ENCODE results near the gene DCC. TPM values are rescaled to one million over a fixed set of nuclear protein-coding genes. Genes with fewer than 3 reads are reported as not detected.

The DCC gene
- total RNA-seq, 1 experiment from 2014 or later = 0.72 TPM

- no peaks in the 10 kb centered on the region for H3K27me3 Mint-ChIP-seq (ENCODE audit: low read depth)
- no peaks in the 10 kb centered on the region for H3K4me1 Mint-ChIP-seq
Measured at GRCh38 chr18:53147472-53147871, 807.5 kb downstream of the DCC start.

GRCh38 chr18:53148123-53148522, 808.1 kb downstream of the DCC start:
- Mint-ChIP-seq H3K27me3 (ENCODE audit: low read depth) (no peaks in the 10 kb centered on the region), H3K9me3 (no peaks in the 10 kb centered on the region), H3K27ac (no peak overlapping the region), H3K4me3 (no peak overlapping the region), H3K4me1 (no peaks in the 10 kb centered on the region), H3K36me3 (no peaks in the 10 kb centered on the region)
- ChIA-PET POLR2A (no interaction called here), CTCF (interaction anchor here (1.4 kb wide), 1 partner anchor 244 kb away, joined by 3 read pairs; no protein-coding TSS in a partner anchor)
- TF ChIP-seq ZNF671 (CRISPR knock-in tag; IDR thresholded peaks at IDR 0.05) = no peak
- no peak for TF ChIP-seq ZMAT4 (CRISPR knock-in tag; IDR thresholded peaks at IDR 0.05)
- TF ChIP-seq SMAD4 (CRISPR knock-in tag; IDR thresholded peaks at IDR 0.05) = no peak
- no peak for TF ChIP-seq MAX (CRISPR knock-in tag; IDR thresholded peaks at IDR 0.05)
- TF ChIP-seq ZNF512 (CRISPR knock-in tag; IDR thresholded peaks at IDR 0.05; ENCODE audit: borderline replicate concordance) = no peak
- no peak for TF ChIP-seq E2F5 (CRISPR knock-in tag; IDR thresholded peaks at IDR 0.05)
- DNase-seq (ENCODE audit: low spot score) = no peak
- no peak for ATAC-seq

More at GRCh38 chr18:53147472-53147871, 807.5 kb downstream of the DCC start:
- ATAC-seq (no peak), DNase-seq (ENCODE audit: low spot score) (no peak)
- ChIA-PET CTCF (no interaction called here), POLR2A (no interaction called here)
- TF ChIP-seq, protein P1, sequence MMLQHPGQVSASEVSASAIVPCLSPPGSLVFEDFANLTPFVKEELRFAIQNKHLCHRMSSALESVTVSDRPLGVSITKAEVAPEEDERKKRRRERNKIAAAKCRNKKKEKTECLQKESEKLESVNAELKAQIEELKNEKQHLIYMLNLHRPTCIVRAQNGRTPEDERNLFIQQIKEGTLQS (CRISPR knock-in tag; conservative IDR thresholded peaks at IDR 0.05) = no peak
- Mint-ChIP-seq H3K4me3 (no peak overlapping the region), H3K9me3 (no peaks in the 10 kb centered on the region), H3K36me3 (no peaks in the 10 kb centered on the region), H3K27ac (no peak overlapping the region)

GRCh38 chr18:53152476-53152875, 812.5 kb downstream of the DCC start:
- Mint-ChIP-seq H3K9me3 (no peaks in the 10 kb centered on the region), H3K4me3 (no peak overlapping the region), H3K27ac (no peak overlapping the region), H3K4me1 (no peaks in the 10 kb centered on the region), H3K36me3 (no peaks in the 10 kb centered on the region), H3K27me3 (ENCODE audit: low read depth) (no peaks in the 10 kb centered on the region)
- DNase-seq (ENCODE audit: low spot score) (no peak), ATAC-seq (no peak; the same call in 1 of the 2 replicates)
- ChIA-PET POLR2A (no interaction called here), CTCF (no interaction called here)
- TF ChIP-seq ZNF219 (CRISPR knock-in tag; IDR thresholded peaks at IDR 0.05; ENCODE audit: borderline replicate concordance) (no peak), ZNF232 (CRISPR knock-in tag; IDR thresholded peaks at IDR 0.05) (no peak), SMAD3 (CRISPR knock-in tag; IDR thresholded peaks at IDR 0.05; ENCODE audit: borderline replicate concordance) (no peak), SOX15 (CRISPR knock-in tag; IDR thresholded peaks at IDR 0.05) (no peak), FOXP4 (CRISPR knock-in tag; IDR thresholded peaks at IDR 0.05) (no peak), NFE2L1 (CRISPR knock-in tag; IDR thresholded peaks at IDR 0.05) (no peak), MYBL2 (CRISPR knock-in tag; IDR thresholded peaks at IDR 0.05) (no peak), ZNF532 (CRISPR knock-in tag; IDR thresholded peaks at IDR 0.05; ENCODE audit: borderline replicate concordance) (no peak)
- TF ChIP-seq, protein P2, sequence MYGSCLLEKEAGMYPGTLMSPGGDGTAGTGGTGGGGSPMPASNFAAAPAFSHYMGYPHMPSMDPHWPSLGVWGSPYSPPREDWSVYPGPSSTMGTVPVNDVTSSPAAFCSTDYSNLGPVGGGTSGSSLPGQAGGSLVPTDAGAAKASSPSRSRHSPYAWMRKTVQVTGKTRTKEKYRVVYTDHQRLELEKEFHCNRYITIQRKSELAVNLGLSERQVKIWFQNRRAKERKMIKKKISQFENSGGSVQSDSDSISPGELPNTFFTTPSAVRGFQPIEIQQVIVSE (CRISPR knock-in tag; IDR thresholded peaks at IDR 0.05; ENCODE audit: borderline replicate concordance) = no peak
- TF ChIP-seq, protein P3, sequence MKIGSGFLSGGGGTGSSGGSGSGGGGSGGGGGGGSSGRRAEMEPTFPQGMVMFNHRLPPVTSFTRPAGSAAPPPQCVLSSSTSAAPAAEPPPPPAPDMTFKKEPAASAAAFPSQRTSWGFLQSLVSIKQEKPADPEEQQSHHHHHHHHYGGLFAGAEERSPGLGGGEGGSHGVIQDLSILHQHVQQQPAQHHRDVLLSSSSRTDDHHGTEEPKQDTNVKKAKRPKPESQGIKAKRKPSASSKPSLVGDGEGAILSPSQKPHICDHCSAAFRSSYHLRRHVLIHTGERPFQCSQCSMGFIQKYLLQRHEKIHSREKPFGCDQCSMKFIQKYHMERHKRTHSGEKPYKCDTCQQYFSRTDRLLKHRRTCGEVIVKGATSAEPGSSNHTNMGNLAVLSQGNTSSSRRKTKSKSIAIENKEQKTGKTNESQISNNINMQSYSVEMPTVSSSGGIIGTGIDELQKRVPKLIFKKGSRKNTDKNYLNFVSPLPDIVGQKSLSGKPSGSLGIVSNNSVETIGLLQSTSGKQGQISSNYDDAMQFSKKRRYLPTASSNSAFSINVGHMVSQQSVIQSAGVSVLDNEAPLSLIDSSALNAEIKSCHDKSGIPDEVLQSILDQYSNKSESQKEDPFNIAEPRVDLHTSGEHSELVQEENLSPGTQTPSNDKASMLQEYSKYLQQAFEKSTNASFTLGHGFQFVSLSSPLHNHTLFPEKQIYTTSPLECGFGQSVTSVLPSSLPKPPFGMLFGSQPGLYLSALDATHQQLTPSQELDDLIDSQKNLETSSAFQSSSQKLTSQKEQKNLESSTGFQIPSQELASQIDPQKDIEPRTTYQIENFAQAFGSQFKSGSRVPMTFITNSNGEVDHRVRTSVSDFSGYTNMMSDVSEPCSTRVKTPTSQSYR (CRISPR knock-in tag; IDR thresholded peaks at IDR 0.05) = no peak
